ENCODE measurements around the gene SYT12. TPM values are rescaled to one million over a fixed set of nuclear protein-coding genes. Genes with fewer than 3 reads are reported as not detected.
A peak's percentile ranks its signal among the peaks of the same experiment; 100 is the strongest.

The SYT12 gene
- total and polyA plus RNA-seq, 10 donors: 0.02 to 0.13 (median 0.05) TPM; not detected in 7

DNA sequence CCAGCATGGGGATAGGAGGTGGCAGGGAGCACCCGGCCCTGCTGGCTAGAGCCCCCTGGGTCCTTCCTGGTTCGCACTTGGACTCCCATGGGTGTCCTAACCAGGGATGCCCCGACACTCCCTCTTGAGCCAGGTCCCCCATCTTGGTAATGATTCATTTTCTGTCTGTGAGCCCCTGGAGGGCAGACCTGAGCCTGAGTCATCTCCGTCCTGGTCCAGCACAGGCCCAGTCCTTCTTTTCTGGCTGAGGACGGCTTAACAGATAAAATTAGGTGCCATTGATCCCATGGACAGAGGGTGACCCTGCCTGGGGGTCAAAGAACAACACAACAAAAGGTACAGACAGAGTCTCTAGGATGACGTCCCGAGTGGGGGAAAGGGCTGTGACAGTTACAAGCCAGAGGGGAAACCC is 37.2 kb downstream of the SYT12 start:
- 57 to 79% (median 77%) methylated on average over 6 to 7 of the region's 7 CpGs for WGBS, 5 donors

DNA sequence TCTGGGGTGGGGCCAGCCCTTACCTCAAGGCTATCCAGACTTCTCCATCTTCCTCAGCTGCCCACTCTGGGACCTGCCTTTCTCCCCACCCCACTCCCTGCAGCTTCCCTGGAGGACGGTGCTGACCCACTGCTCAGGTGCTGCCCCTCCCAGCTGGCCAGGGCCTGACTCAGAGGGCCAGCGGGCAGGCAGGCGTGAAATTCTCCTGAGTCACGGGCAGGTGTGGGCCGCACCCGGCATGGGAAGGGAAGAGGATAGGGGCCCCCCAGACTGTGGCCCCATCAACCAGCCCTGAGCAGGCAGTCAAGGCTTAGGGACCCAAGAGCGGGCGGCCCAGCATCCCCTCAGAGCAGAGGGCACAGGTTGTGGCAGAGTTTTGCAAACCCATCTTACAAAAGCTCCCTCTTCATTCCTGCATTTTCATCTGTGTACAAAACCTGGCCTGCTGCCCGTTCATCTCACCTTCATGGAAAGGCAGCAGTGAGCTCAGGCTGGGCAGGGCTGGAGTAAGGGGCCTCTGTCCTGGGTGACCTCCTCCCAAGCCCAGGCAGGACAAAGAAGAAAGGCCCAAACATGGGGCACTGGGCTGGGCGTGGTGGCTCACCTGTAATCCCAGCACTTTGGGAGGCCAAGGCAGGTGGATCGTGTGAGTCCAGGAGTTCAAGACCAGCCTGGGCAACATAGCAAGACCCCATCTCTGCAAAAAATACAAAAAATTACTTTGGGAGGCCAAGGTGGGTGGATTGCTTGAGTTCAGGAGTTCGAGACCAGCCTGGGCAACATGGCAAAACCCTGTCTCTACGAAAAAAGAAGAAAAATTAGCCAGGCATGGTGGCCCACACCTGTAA is 39.8 kb downstream of the SYT12 start:
- no peak overlapping the region for H3K4me3 ChIP-seq
- H3K9me3 ChIP-seq: no peaks in the 10 kb centered on the region
- no peaks in the 10 kb centered on the region for H3K36me3 ChIP-seq
- no peak for DNase-seq
- peaks cover 0 to 1% (median 0%) of the 10 kb centered on the region in 7 donors for H3K27me3 ChIP-seq (replicated peaks in 1 of 7)
- TF ChIP-seq, protein P1, sequence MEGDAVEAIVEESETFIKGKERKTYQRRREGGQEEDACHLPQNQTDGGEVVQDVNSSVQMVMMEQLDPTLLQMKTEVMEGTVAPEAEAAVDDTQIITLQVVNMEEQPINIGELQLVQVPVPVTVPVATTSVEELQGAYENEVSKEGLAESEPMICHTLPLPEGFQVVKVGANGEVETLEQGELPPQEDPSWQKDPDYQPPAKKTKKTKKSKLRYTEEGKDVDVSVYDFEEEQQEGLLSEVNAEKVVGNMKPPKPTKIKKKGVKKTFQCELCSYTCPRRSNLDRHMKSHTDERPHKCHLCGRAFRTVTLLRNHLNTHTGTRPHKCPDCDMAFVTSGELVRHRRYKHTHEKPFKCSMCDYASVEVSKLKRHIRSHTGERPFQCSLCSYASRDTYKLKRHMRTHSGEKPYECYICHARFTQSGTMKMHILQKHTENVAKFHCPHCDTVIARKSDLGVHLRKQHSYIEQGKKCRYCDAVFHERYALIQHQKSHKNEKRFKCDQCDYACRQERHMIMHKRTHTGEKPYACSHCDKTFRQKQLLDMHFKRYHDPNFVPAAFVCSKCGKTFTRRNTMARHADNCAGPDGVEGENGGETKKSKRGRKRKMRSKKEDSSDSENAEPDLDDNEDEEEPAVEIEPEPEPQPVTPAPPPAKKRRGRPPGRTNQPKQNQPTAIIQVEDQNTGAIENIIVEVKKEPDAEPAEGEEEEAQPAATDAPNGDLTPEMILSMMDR (IDR thresholded peaks at IDR 0.05 in 8 of 11, conservative IDR thresholded peaks at IDR 0.05 in 3 of 11): no peak
- TF ChIP-seq POLR2A (IDR thresholded peaks at IDR 0.05) (no peak), POLR2AphosphoS5 (IDR thresholded peaks at IDR 0.05) (no peak)
- WGBS, 5 donors: 84 to 93% (median 88%) methylated on average over 13 of the region's 13 CpGs
- peaks cover 0 to 10% (median 4%) of the 10 kb centered on the region in 6 donors for H3K4me1 ChIP-seq
- intact Hi-C loops (cut with DNase I; ENCODE audit: low total_unique reads): no loop called here
- no peak overlapping the region for H3K27ac ChIP-seq

More for the DNA sequence above, 37.2 kb downstream of the SYT12 start:
- Histone ChIP-seq H3K27ac (peak overlapping the region in 4 of 8 donors; percentile 10 to 53 (median 32)), H3K36me3 (no peaks in the 10 kb centered on the region), H3K4me3 (no peak overlapping the region), H3K4me1 (peaks cover 8 to 34% (median 25%) of the 10 kb centered on the region in 6 donors), H3K9me3 (no peaks in the 10 kb centered on the region), H3K27me3 (replicated peaks in 1 of 7) (peaks cover 0 to 27% (median 13%) of the 10 kb centered on the region in 7 donors)
- intact Hi-C loops (cut with DNase I; ENCODE audit: low total_unique reads): no loop called here
- TF ChIP-seq POLR2AphosphoS5 (IDR thresholded peaks at IDR 0.05) (no peak), POLR2A (IDR thresholded peaks at IDR 0.05) (no peak)
- TF ChIP-seq, protein P1 (IDR thresholded peaks at IDR 0.05 in 8 of 11, conservative IDR thresholded peaks at IDR 0.05 in 3 of 11): no peak
- no peak for DNase-seq

DNA sequence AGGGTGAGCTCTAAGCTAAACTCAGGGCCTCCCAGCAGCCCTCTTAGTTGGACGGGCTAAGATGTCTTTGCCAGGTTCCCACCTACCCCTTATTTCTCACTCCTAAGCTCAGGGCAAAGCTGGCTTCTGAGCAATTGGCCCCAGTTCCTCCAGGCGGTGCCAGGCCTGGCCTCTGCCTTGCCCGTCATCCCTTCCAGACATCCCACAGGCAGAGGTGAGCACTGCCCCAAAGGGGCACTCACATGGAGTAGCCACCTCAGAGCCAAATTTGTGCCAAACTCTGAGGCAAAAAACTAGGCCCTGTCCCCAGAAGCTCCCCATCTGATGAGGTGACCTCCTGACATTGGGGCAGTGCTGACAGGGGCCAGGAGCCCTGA is 43.4 kb downstream of the SYT12 start:
- H3K9me3 ChIP-seq: no peaks in the 10 kb centered on the region
- H3K27ac ChIP-seq: no peak overlapping the region
- H3K36me3 ChIP-seq: no peaks in the 10 kb centered on the region
- peaks cover 0 to 3% (median 1%) of the 10 kb centered on the region in 6 donors for H3K4me1 ChIP-seq
- peaks cover 0 to 8% (median 0%) of the 10 kb centered on the region in 7 donors for H3K27me3 ChIP-seq (replicated peaks in 1 of 7)
- intact Hi-C loops (cut with DNase I; ENCODE audit: low total_unique reads): no loop called here
- H3K4me3 ChIP-seq: no peak overlapping the region
- TF ChIP-seq, protein P1 (IDR thresholded peaks at IDR 0.05 in 8 of 11, conservative IDR thresholded peaks at IDR 0.05 in 3 of 11): no peak
- no peak for TF ChIP-seq POLR2A (IDR thresholded peaks at IDR 0.05)
- TF ChIP-seq POLR2AphosphoS5 (IDR thresholded peaks at IDR 0.05): no peak
- DNase-seq: no peak
- WGBS, 5 donors: 40 to 97% (median 92%) methylated on average over 1 to 3 of the region's 3 CpGs
